Measurements from ENCODE around the gene RIT2.

GRCh38 chr18:42838546-42839145, 276.8 kb downstream of the RIT2 start:
- TF ChIP-seq CTCF (IDR thresholded peaks at IDR 0.05) (no peak), TCF12 (IDR thresholded peaks at IDR 0.05) (no peak), POLR2AphosphoS5 (IDR thresholded peaks at IDR 0.05; ENCODE audit: low read depth, low read length) (no peak), ZBTB33 (IDR thresholded peaks at IDR 0.05; ENCODE audit: borderline replicate concordance, low read depth) (no peak), MAX (IDR thresholded peaks at IDR 0.05; ENCODE audit: low read depth) (no peak), PBX3 (IDR thresholded peaks at IDR 0.05) (no peak)
